Stimulated activated CD8-positive, alpha-beta memory T cell treated with anti-CD3 and anti-CD28 coated beads, Interleukin-12 subunit alpha, Interleukin-12 subunit beta, amount 100 ng/mL, for 4 hours (primary cell): ENCODE data around the gene HMGN2.
A peak's percentile ranks its signal among the peaks of the same experiment; 100 is the strongest.
"Not testable (repeated sequence)": the region's sequence is repeated elsewhere in the genome, so short reads cannot be mapped to it uniquely, and the experiment has no call there.

Experiments used
- DNase-seq: peaks from one replicate; pipeline ENCODE4 v3.0.0-alpha.2; 2020; ENCODE audit warnings: low read depth

Gene HMGN2

GRCh38 chr1:26477446-26478152, 5.4 kb downstream of the HMGN2 start:
- DNase-seq: no peak

- no peak for DNase-seq
Measured at GRCh38 chr1:26478159-26478558, 5.9 kb downstream of the HMGN2 start.

- DNase-seq: no peak
Measured at GRCh38 chr1:26478988-26479387, 6.7 kb downstream of the HMGN2 start.

- DNase-seq: no peak
Measured at GRCh38 chr1:26482921-26483320, 10.7 kb downstream of the HMGN2 start.

- DNase-seq: no peak
Measured at GRCh38 chr1:26483980-26484379, 11.7 kb downstream of the HMGN2 start.

- no peak for DNase-seq
Measured at GRCh38 chr1:26490155-26490554, 17.9 kb downstream of the HMGN2 start.

- no peak for DNase-seq
Measured at GRCh38 chr1:26493267-26493666, 21.0 kb downstream of the HMGN2 start.

- DNase-seq: no peak
Measured at GRCh38 chr1:26493938-26494337, 21.7 kb downstream of the HMGN2 start.

- no peak for DNase-seq
Measured at GRCh38 chr1:26496861-26497260, 24.6 kb downstream of the HMGN2 start.

GRCh38 chr1:26498894-26499293, 26.7 kb downstream of the HMGN2 start:
- no peak for DNase-seq

GRCh38 chr1:26500488-26501175, 28.4 kb downstream of the HMGN2 start:
- peak; percentile 85 for DNase-seq

- not testable (repeated sequence) for DNase-seq
Measured at GRCh38 chr1:26510711-26511110, 38.5 kb downstream of the HMGN2 start.

- DNase-seq: not testable (repeated sequence)
Measured at GRCh38 chr1:26515836-26516235, 43.6 kb downstream of the HMGN2 start.

GRCh38 chr1:26516987-26517765, 44.9 kb downstream of the HMGN2 start:
- DNase-seq: no peak

- DNase-seq: no peak
Measured at GRCh38 chr1:26517766-26518049, 45.5 kb downstream of the HMGN2 start.

GRCh38 chr1:26518355-26518754, 46.1 kb downstream of the HMGN2 start:
- no peak for DNase-seq

- DNase-seq: no peak
Measured at GRCh38 chr1:26520339-26520738, 48.1 kb downstream of the HMGN2 start.

GRCh38 chr1:26521669-26522030, 49.4 kb downstream of the HMGN2 start:
- no peak for DNase-seq

GRCh38 chr1:26522073-26522472, 49.8 kb downstream of the HMGN2 start:
- no peak for DNase-seq

- no peak for DNase-seq
Measured at GRCh38 chr1:26524181-26524580, 51.9 kb downstream of the HMGN2 start.
